GM23248 (cell line): ENCODE results near the gene VWA8. TPM values are rescaled to one million over a fixed set of nuclear protein-coding genes. Genes with fewer than 3 reads are reported as not detected.
"Not testable (repeated sequence)": the region's sequence is repeated elsewhere in the genome, so short reads cannot be mapped to it uniquely, and the experiment has no call there.

Experiments used
- DNase-seq: peaks from one replicate; pipeline ENCODE4 v3.0.0-alpha.2; 2015
- H2AFZ ChIP-seq: fragments of 200-600 bp; sonication (generic); 2 replicates; pipeline ENCODE4 v1.6.1; 2016; ENCODE audit warnings: antibody characterized with exemption
- H3F3A ChIP-seq: fragments of 200-600 bp; sonication (generic); 2 replicates; pipeline ENCODE4 v1.6.1; 2016; ENCODE audit warnings: mild to moderate bottlenecking, antibody characterized with exemption, mixed run types; ENCODE audit not compliant: insufficient read depth
- H3K27ac ChIP-seq: fragments of 200-600 bp; sonication (generic); 2 replicates; pipeline ENCODE4 v1.5.1; 2016; ENCODE audit warnings: mild to moderate bottlenecking
- H3K27me3 ChIP-seq: fragments of 200-600 bp; sonication (generic); replicated peaks from 2 replicates; pipeline ENCODE4 v1.6.1; 2016; ENCODE audit warnings: mild to moderate bottlenecking; ENCODE audit not compliant: insufficient read depth
- H3K36me3 ChIP-seq: fragments of 200-600 bp; sonication (generic); 2 replicates; pipeline ENCODE4 v1.6.1; 2016; ENCODE audit warnings: low read depth, mild to moderate bottlenecking
- H3K4me1 ChIP-seq: fragments of 200-600 bp; sonication (generic); 2 replicates; pipeline ENCODE4 v1.6.1; 2016; ENCODE audit warnings: mild to moderate bottlenecking; ENCODE audit not compliant: insufficient read depth
- H3K4me2 ChIP-seq: fragments of 200-600 bp; sonication (generic); one replicate; pipeline ENCODE4 v1.6.1; 2016; ENCODE audit warnings: mild to moderate bottlenecking; ENCODE audit not compliant: unreplicated experiment
- H3K4me3 ChIP-seq: fragments of 200-600 bp; sonication (generic); 2 replicates; pipeline ENCODE4 v1.5.1; 2016; ENCODE audit warnings: mild to moderate bottlenecking
- H3K79me2 ChIP-seq: fragments of 200-600 bp; sonication (generic); 2 replicates; pipeline ENCODE4 v1.6.1; 2016; ENCODE audit warnings: mild to moderate bottlenecking; ENCODE audit not compliant: insufficient read depth
- H3K9ac ChIP-seq: fragments of 200-600 bp; sonication (generic); 2 replicates; pipeline ENCODE4 v1.6.1; 2016; ENCODE audit warnings: mild to moderate bottlenecking
- H3K9me2 ChIP-seq: fragments of 200-600 bp; sonication (generic); 2 replicates; pipeline ENCODE4 v1.6.1; 2016; ENCODE audit warnings: mixed run types, mild to moderate bottlenecking, moderate library complexity; ENCODE audit not compliant: insufficient read depth
- H3K9me3 ChIP-seq: fragments of 200-600 bp; sonication (generic); one replicate; pipeline ENCODE4 v1.6.1; 2017; ENCODE audit warnings: low read depth
- H4K20me1 ChIP-seq: fragments of 200-600 bp; sonication (generic); 2 replicates; pipeline ENCODE4 v1.6.0; 2016; ENCODE audit not compliant: insufficient read depth
- EZH2 ChIP-seq: fragments of 200-600 bp; sonication (generic); IDR thresholded peaks from 2 replicates; pipeline ENCODE4 v1.6.1; 2018; ENCODE audit warnings: antibody characterized with exemption, mild to moderate bottlenecking; ENCODE audit not compliant: insufficient read depth, poor library complexity, severe bottlenecking
- EZH2phosphoT487 ChIP-seq: fragments of 200-600 bp; sonication (generic); IDR thresholded peaks from 2 replicates; pipeline ENCODE4 v1.6.1; 2018; ENCODE audit warnings: antibody characterized with exemption, moderate library complexity, mild to moderate bottlenecking, low read depth; ENCODE audit not compliant: insufficient read depth
- WGBS, 2 experiments: methylation state at CpG; one replicate each; pipeline ENCODE4 v1.1.6; 2015 to 2017; ENCODE audit warnings: low lambda C conversion rate in 2 of 2, low coverage in 1 of 2; ENCODE audit errors: missing lambda C conversion rate in 2 of 2; 5-methylcytosine and 5-hydroxymethylcytosine counted together
- in situ Hi-C: fragments of 300-500 bp; cut with MboI; formaldehyde crosslinking; loops from 2 replicates; pipeline ENCODE4 v1.15.0; 2020
- polyA plus RNA-seq: library from polyadenylated mRNA; unstranded; fragments of >200 nt; fragmentation: Nextera tagmentation; extraction: Ambion mirVana; gene quantifications from 2 replicates; pipeline ENCODE4 v1.2.1, GENCODE V29; 2016
- total RNA-seq: library from RNA; depleted of rRNA; stranded (reverse); fragments of >200 nt; shearing (Covaris generic); gene quantifications from 2 replicates; pipeline ENCODE4 v1.2.3, GENCODE V29; 2014

VWA8 gene
- total and polyA plus RNA-seq, 2 experiments from 2014 or later, result 3.9 to 10.1 TPM

DNA sequence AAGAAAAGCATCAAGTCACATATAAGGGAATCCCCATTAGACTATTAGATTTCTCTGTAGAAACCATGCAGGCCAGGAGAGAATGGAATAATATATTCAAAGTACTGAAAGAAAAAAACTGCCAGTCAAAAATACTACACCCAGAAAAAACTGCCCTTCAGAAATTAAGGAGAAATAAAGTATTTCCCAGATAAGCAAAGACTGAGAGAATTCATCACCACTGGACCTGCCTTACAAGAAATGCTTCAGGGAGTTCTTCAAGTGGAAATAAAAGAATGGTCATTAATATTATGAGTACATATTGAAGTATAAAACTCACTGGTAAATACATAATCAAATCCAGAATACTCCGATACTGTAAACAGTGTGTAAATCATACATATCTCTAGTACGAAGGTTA is 35.9 kb downstream of the VWA8 start:
- no peaks in the 10 kb centered on the region for H3F3A ChIP-seq
- TF ChIP-seq EZH2, result no peak
- TF ChIP-seq EZH2phosphoT487, result no peak
- H3K9ac ChIP-seq, result no peak overlapping the region
- no peak overlapping the region for H3K4me2 ChIP-seq
- H3K9me3 ChIP-seq, result peaks cover 7% of the 10 kb centered on the region
- no peaks in the 10 kb centered on the region for H3K4me1 ChIP-seq
- peaks cover 15% of the 10 kb centered on the region; the same call in 1 of the 2 replicates for H3K79me2 ChIP-seq
- no peaks in the 10 kb centered on the region for H4K20me1 ChIP-seq
- H3K36me3 ChIP-seq, result 0 out of 2 replicates have a peak, but pooled peaks cover 4% of the 10 kb centered on the region
- no peaks in the 10 kb centered on the region for H3K27me3 ChIP-seq
- H3K27ac ChIP-seq, result no peak overlapping the region
- 83 to 87% methylated on average over 2 of the region's 2 CpGs for WGBS, 2 experiments
- no peaks in the 10 kb centered on the region for H3K9me2 ChIP-seq
- no peak overlapping the region for H2AFZ ChIP-seq
- no peak for DNase-seq
- no peak overlapping the region for H3K4me3 ChIP-seq
- in situ Hi-C loops, result no loop called here

DNA sequence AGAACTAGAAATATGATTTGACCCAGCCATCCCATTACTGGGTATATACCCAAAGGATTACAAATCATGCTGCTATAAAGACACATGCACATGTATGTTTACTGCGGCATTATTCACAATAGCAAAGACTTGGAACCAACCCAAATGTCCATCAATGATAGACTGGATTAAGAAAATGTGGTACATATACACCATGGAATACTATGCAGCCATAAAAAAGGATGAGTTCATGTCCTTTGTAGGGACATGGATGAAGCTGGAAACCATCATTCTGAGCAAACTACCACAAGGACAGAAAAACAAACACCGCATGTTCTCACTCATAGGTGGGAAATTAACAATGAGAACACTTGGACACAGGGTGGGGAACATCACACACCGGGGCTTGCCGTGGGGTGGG is 38.0 kb downstream of the VWA8 start:
- WGBS, 2 experiments, result 95 to 97% methylated on average over 3 to 4 of the region's 4 CpGs
- H4K20me1 ChIP-seq, H3F3A ChIP-seq, H3K27ac ChIP-seq, DNase-seq, H3K9me3 ChIP-seq, H3K9ac ChIP-seq, H3K9me2 ChIP-seq, H3K27me3 ChIP-seq, H3K4me3 ChIP-seq, H3K4me1 ChIP-seq, H2AFZ ChIP-seq, in situ Hi-C loops, H3K4me2 ChIP-seq, H3K36me3 ChIP-seq: not testable (repeated sequence)
- peaks cover 18% of the 10 kb centered on the region; the same call in 1 of the 2 replicates for H3K79me2 ChIP-seq

DNA sequence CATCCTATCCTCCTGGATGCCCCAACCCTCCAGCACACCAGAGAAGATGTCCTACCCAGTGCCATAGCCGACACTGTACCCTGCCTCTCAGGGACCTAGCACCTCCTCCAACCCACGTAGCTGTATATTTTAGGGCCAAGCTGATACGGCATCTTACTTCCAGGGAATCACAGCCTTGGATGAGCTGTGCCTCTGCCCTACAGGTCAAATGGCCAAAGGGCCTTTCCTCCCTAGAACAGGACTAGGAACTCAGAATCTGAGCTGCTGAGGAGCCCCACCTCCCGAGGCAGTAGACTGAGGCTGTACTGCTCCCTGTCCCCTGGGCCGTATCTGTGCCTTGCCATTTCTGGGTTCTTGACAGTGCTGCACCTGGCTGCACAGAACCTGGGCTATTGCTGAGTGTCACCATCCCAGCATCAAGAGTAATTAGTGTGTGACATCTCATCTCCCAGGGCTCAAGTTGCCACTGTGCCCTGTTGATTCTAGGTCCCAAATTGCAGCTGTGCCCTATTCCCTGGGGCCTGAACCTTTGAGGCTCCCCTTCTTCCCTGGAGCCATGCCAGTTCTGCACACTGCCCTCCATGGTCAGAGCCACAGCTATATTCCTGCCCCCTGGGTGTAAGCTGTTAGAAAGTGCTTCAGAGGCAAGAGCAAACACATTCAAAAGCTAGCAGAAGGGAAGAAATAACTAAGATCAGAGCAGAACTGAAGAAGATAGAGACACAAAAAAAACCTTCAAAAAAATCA is 41.0 kb downstream of the VWA8 start:
- H3K79me2 ChIP-seq, result peaks cover 27% of the 10 kb centered on the region; the same call in 1 of the 2 replicates
- no peak overlapping the region for H2AFZ ChIP-seq
- DNase-seq, result no peak
- in situ Hi-C loops, result no loop called here
- H3K9ac ChIP-seq, result no peak overlapping the region
- 93 to 94% methylated on average over 5 of the region's 5 CpGs for WGBS, 2 experiments
- H3K9me2 ChIP-seq, result no peaks in the 10 kb centered on the region
- H4K20me1 ChIP-seq, result no peaks in the 10 kb centered on the region
- H3K36me3 ChIP-seq, result no peaks in the 10 kb centered on the region
- no peak overlapping the region for H3K4me2 ChIP-seq
- peaks cover 32% of the 10 kb centered on the region for H3K4me1 ChIP-seq
- no peak for TF ChIP-seq EZH2
- no peak for TF ChIP-seq EZH2phosphoT487
- no peaks in the 10 kb centered on the region for H3K27me3 ChIP-seq
- H3K9me3 ChIP-seq, result peaks cover 7% of the 10 kb centered on the region
- no peak overlapping the region for H3K27ac ChIP-seq
- H3K4me3 ChIP-seq, result no peak overlapping the region
- peaks cover 28% of the 10 kb centered on the region for H3F3A ChIP-seq

DNA sequence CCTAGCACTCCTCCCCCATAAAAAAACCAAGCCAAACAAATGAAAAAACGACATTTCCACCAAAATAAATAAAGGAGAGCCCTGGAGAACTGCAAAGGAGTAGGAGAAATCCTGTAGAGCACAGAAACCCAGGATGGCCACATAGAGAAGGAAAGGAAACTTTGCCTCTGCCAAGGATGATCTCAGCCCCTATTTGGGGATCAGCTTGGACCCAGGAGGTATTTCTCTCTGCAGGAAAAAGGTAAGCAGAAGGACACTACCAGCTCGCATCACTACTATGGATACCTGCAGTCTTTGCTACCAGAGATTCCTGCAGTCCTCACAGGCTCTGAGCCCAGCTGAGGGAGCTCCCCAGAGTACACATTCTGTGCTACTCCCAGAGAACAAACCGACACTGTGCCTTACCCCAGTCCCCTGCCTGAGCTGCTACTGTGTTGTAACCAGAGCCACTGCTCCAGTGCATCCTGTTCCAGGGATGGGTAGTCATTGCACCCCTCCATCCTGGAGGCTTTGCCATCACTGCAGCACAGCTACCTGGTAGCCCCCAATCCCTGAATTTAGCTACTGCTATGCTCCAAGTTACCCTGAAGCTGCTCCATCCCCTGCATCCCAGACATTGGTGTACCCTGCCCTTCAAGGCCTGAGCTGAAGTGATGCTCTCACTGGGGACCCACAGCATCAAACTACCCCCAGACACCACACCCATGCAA is 41.7 kb downstream of the VWA8 start:
- Histone ChIP-seq H4K20me1 (no peaks in the 10 kb centered on the region), H3K9ac (no peak overlapping the region), H3K4me1 (peaks cover 37% of the 10 kb centered on the region), H2AFZ (no peak overlapping the region), H3K9me2 (no peaks in the 10 kb centered on the region), H3K9me3 (peaks cover 6% of the 10 kb centered on the region), H3K36me3 (no peaks in the 10 kb centered on the region), H3K4me2 (no peak overlapping the region), H3K79me2 (peaks cover 27% of the 10 kb centered on the region; the same call in 1 of the 2 replicates), H3K27ac (no peak overlapping the region), H3K4me3 (no peak overlapping the region), H3K27me3 (no peaks in the 10 kb centered on the region), H3F3A (peaks cover 28% of the 10 kb centered on the region)
- WGBS, 2 experiments, result 76 to 83% methylated on average over 2 to 3 of the region's 3 CpGs
- TF ChIP-seq EZH2phosphoT487, result no peak
- TF ChIP-seq EZH2, result no peak
- in situ Hi-C loops, result no loop called here
- DNase-seq, result no peak
